Ovary (tissue), 9 donors: ENCODE data around the gene ZMYM4. TPM values are rescaled to one million over a fixed set of nuclear protein-coding genes. Genes with fewer than 3 reads are reported as not detected.

Experiments used
- DNase-seq, 5 donors: peaks; one replicate each; pipeline ENCODE4 v3.0.0-alpha.2; 2019 to 2020
- H3K27ac ChIP-seq, 2 donors: fragments of 200-600 bp; one replicate each; pipeline versions ENCODE4 v1.5.1 to v1.8.0; 2019 to 2022
- H3K27me3 ChIP-seq: fragments of 200-600 bp; one replicate; pipeline ENCODE4 v1.8.0; 2022
- H3K36me3 ChIP-seq: fragments of 200-600 bp; sonication (generic); one replicate; pipeline ENCODE4 v1.5.1; 2019
- H3K4me1 ChIP-seq: one replicate; pipeline ENCODE4 v1.8.1; 2013; ENCODE audit warnings: mild to moderate bottlenecking, moderate library complexity; ENCODE audit not compliant: insufficient read depth
- H3K4me3 ChIP-seq: fragments of 200-600 bp; sonication (generic); one replicate; pipeline ENCODE4 v1.5.1; 2017
- H3K9me3 ChIP-seq, 2 donors: fragments of 200-600 bp in 1 of 2; sonication (generic) in 1 of 2; one replicate each; pipeline versions ENCODE4 v1.5.1 to v1.8.1; 2013 to 2019; ENCODE audit warnings: mild to moderate bottlenecking in 1 of 2, moderate library complexity in 1 of 2
- CTCF ChIP-seq, 3 donors: fragments of 450-650 bp in 2 of 3; fragments of 200-600 bp in 1 of 3; IDR thresholded peaks; one replicate each; pipeline versions ENCODE4 v1.5.1 to v1.8.0; 2016 to 2022; ENCODE audit warnings: antibody characterized with exemption in 3 of 3, mild to moderate bottlenecking in 1 of 3
- EP300 ChIP-seq: sonication (generic); formaldehyde crosslinking; IDR thresholded peaks from one replicate; pipeline ENCODE4 v1.6.1; 2017; ENCODE audit warnings: antibody characterized with exemption
- POLR2A ChIP-seq: fragments of 450-650 bp; IDR thresholded peaks from one replicate; pipeline ENCODE4 v1.6.1; 2017; ENCODE audit warnings: antibody characterized with exemption, mild to moderate bottlenecking, moderate library complexity
- WGBS, 3 donors: extraction: QIAGEN DNeasy Blood & Tissue Kit in 1 of 3; methylation state at CpG; one replicate each; pipeline versions ENCODE4 v1.1.5 to v1.1.7; 2013 to 2017; 5-methylcytosine and 5-hydroxymethylcytosine counted together
- intact Hi-C, 4 donors: fragments of 100-400 bp; cut with DNase I; formaldehyde crosslinking; loops; one replicate each; pipeline versions ENCODE4 v1.11.0 to v1.15.1; 2022 to 2023
- polyA plus RNA-seq, 2 donors: library from polyadenylated mRNA; stranded (reverse); fragments of 200-250 nt in 1 of 2; fragments of 350-450 nt in 1 of 2; fragmentation: Illumina TruSeq in 1 of 2; extraction: RNeasy Lipid Tissue Mini Kit (QIAGEN cat#74804) in 1 of 2; gene quantifications; one replicate each; pipeline ENCODE4 v1.2.3, GENCODE V29; 2013 to 2014
- total RNA-seq, 7 donors: library from RNA; depleted of rRNA in 2 of 7; stranded (reverse); fragments of >200 nt in 2 of 7; fragmentation: NEBNext Ultra II Directional in 3 of 7; extraction: Animal tissue kit (Norgen Biotek cat#: 25700) in 3 of 7; gene quantifications; one replicate each; pipeline versions ENCODE4 v1.1.0 to v1.2.4, GENCODE V29; 2016 to 2023
- donor health status: DM: no; HTN: no; CAD: no; lungs with moderate emphysema.
- donor health status: DM: no; HTN: no; CAD: no.
- donor health status: Bipolar disorder and iron deficiency.
- donor health status: DM: yes; HTN: yes; CAD: no.
- donor health status: DM: no; HTN: no; CAD: no.
- donor health status: DM: yes; HTN: yes; CAD: no.

The ZMYM4 gene
- total and polyA plus RNA-seq, 9 donors = 15.9 to 77.2 (median 52.2) TPM

DNA sequence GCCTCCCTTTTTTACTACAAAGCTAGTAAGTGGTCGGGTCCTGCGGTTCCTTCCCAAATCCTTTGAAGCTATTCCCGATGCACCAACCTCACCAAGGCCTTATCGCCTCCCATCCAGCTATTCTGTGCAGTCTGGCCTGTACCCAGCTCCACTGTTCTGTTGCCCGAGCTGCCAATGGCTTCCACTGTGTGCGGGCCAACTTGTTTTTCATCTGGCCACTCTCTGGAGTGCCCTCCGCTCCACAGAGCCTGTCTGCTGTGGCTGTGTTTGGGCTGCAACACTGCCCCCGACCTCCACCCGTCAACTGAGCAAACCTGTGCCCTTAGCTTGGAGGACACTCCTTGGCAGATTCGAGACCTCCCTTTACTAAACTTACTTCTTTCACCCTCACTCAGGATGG, 163.7 kb downstream of the ZMYM4 start:
- TF ChIP-seq EP300 = no peak
- no peak for TF ChIP-seq POLR2A
- TF ChIP-seq CTCF (IDR thresholded peaks at IDR 0.05) = no peak
- Histone ChIP-seq H3K9me3 (no peaks in the 10 kb centered on the region), H3K4me1 (no peaks in the 10 kb centered on the region), H3K36me3 (no peaks in the 10 kb centered on the region), H3K4me3 (no peak overlapping the region), H3K27ac (no peak overlapping the region), H3K27me3 (no peaks in the 10 kb centered on the region)
- no peak for DNase-seq
- WGBS, 3 donors = 88 to 92% (median 89%) methylated on average over 10 of the region's 10 CpGs
- intact Hi-C loops = no loop called here

DNA sequence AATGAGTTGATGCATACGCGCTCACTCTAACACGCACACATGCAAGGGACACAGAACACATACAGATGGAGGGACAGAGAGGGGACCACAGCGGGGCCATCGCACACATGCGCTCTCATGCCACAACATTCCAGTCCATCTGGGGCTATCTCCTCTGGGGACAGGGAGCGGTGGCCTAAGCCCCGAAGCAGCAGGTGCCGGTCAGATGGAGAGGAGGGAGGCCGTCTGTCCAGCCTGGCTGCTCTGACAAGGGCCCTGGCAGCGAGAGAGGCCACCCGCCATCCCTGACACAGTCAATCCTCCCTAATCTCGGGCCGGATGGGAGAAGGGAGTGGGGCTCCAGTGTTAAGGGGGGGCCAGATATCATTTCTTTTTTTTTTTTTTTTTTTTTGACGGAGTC, 165.2 kb downstream of the ZMYM4 start:
- intact Hi-C loops = no loop called here
- DNase-seq = no peak
- H3K4me1 ChIP-seq = no peaks in the 10 kb centered on the region
- no peak overlapping the region for H3K4me3 ChIP-seq
- no peaks in the 10 kb centered on the region for H3K36me3 ChIP-seq
- H3K27ac ChIP-seq = no peak overlapping the region
- 85 to 89% (median 88%) methylated on average over 15 of the region's 15 CpGs for WGBS, 3 donors
- H3K27me3 ChIP-seq = no peaks in the 10 kb centered on the region
- no peaks in the 10 kb centered on the region for H3K9me3 ChIP-seq
- no peak for TF ChIP-seq CTCF (IDR thresholded peaks at IDR 0.05)
- TF ChIP-seq EP300 = no peak
- TF ChIP-seq POLR2A = no peak

DNA sequence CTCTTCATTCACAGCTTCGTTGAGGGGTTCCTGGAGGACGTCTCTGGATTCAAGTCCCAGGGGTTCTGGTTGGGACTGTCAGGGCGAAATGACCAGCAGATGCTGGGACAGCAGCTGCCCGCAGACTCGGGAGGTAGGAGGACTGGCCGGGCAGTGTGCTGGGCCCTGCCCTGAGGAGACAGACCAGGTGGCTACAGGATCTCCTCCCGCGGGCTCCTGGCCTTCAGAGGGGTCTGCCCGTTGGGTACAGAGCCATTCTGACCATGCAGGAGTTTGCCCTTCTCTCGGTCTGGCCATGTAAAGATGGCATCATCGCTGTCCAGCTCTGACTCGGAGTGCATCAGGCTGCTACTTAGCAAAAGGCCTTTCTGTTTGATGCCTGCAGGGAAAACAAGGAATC, 166.2 kb downstream of the ZMYM4 start:
- intact Hi-C loops = no loop called here
- WGBS, 3 donors = 82 to 86% (median 82%) methylated on average over 10 to 12 of the region's 12 CpGs
- Histone ChIP-seq H3K4me1 (no peaks in the 10 kb centered on the region), H3K27ac (no peak overlapping the region), H3K9me3 (no peaks in the 10 kb centered on the region), H3K4me3 (no peak overlapping the region), H3K36me3 (no peaks in the 10 kb centered on the region), H3K27me3 (no peaks in the 10 kb centered on the region)
- no peak for TF ChIP-seq CTCF (IDR thresholded peaks at IDR 0.05)
- TF ChIP-seq EP300 = no peak
- TF ChIP-seq POLR2A = no peak
- no peak for DNase-seq

GRCh38 chr1:35436078-35436477, 167.6 kb downstream of the ZMYM4 start:
- H3K27ac ChIP-seq = no peak overlapping the region
- 88 to 90% (median 89%) methylated on average over 10 of the region's 10 CpGs for WGBS, 3 donors
- no peaks in the 10 kb centered on the region for H3K9me3 ChIP-seq
- H3K4me1 ChIP-seq = no peaks in the 10 kb centered on the region
- intact Hi-C loops = no loop called here
- no peak for TF ChIP-seq EP300
- TF ChIP-seq POLR2A = no peak
- no peak for TF ChIP-seq CTCF (IDR thresholded peaks at IDR 0.05)
- no peak for DNase-seq
- no peak overlapping the region for H3K4me3 ChIP-seq
- no peaks in the 10 kb centered on the region for H3K27me3 ChIP-seq
- no peaks in the 10 kb centered on the region for H3K36me3 ChIP-seq

- no peak for DNase-seq
- 96 to 97% (median 97%) methylated on average over 9 of the region's 9 CpGs for WGBS, 3 donors
- no peaks in the 10 kb centered on the region for H3K36me3 ChIP-seq
- intact Hi-C loops = no loop called here
- H3K27ac ChIP-seq = no peak overlapping the region
- H3K27me3 ChIP-seq = no peaks in the 10 kb centered on the region
- no peaks in the 10 kb centered on the region for H3K4me1 ChIP-seq
- H3K9me3 ChIP-seq = no peaks in the 10 kb centered on the region
- no peak for TF ChIP-seq POLR2A
- TF ChIP-seq CTCF (IDR thresholded peaks at IDR 0.05) = no peak
- TF ChIP-seq EP300 = no peak
- no peak overlapping the region for H3K4me3 ChIP-seq
These were observed 168.7 kb downstream of the ZMYM4 start for GRCh38 chr1:35437200-35437599.
